ENCODE data around the gene KLHL33.
"Not testable (repeated sequence)": the region's sequence is repeated elsewhere in the genome, so short reads cannot be mapped to it uniquely, and the experiment has no call there.

The KLHL33 gene

DNA sequence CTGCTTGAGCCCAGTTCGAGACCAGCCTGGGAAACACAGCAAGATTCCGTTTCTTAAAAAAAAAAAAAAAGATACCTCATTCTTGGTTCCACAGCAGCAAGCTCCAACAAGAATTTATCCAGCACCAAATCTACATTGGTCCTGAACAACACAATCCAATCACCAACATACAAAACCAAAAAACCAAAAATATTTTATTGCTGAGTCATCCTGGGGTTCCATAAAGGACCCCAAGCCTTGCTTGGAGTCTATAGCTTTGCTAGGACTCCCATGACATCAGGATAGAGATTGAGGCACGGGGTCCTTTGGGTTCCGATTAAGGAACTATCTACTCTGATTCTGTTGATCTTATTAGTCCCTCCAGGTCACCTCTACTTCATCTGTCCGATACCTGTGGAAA lies 10.9 kb upstream of the KLHL33 start:
- DNase-seq (ENCODE audit: low spot score), result no peak

DNA sequence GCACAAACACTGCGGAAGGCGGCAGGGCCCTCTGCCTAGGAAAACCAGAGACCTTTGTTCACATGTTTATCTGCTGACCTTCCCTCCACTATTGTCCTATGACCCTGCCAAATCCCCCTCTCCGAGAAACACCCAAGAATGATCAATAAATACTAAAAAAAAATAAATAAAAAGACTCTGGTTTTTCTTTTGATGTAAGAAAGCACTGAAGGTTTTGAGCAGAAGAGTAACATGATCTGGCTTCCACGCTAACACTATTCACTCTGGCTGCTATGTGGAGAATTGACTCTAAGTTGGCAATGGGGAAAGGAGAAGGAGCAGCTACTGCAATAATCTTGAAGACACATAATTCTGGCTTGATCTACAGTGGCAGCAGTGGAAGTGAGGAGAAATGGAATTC lies 7.7 kb upstream of the KLHL33 start:
- not testable (repeated sequence) for DNase-seq (ENCODE audit: low spot score)

DNA sequence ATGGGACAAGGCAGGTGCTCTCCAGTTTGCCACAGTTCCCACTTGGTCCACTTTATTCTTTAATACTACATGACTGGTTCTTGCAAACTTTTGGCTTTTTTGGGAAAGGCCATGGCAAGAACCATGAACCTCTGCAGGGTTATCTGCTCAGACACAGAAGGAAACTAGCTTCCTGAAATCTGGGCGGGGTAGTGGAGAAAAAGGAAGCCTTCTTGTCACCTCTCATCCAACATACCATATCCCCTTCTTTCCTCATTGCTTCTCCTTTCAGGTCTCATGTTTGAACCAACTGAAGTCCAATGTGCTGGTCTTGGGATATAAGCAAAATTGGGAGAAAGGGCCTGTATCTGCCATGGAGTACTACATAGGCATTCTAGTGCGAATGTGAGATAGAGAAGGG lies 5.5 kb upstream of the KLHL33 start:
- DNase-seq (ENCODE audit: low spot score), result no peak

DNA sequence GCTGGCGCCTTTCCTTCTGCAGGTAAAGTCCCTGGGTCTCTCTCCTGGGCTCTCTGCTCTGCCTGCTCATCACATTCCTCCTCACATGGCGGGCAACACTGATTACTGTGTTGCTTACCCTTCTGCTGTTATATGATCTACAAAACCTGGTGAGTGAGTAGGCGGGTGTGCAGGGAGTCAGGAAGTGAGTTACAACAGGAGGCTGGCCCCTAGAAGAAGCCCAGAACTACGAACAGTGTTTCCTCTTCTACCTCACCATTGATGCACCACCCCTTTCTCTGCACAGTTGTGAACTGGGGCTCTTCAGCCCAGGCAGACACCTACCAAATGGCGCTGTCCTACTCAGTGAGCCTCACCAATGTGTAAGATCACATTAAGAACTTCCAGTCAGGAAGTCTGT lies 4.9 kb upstream of the KLHL33 start:
- no peak for DNase-seq (ENCODE audit: low spot score)

DNA sequence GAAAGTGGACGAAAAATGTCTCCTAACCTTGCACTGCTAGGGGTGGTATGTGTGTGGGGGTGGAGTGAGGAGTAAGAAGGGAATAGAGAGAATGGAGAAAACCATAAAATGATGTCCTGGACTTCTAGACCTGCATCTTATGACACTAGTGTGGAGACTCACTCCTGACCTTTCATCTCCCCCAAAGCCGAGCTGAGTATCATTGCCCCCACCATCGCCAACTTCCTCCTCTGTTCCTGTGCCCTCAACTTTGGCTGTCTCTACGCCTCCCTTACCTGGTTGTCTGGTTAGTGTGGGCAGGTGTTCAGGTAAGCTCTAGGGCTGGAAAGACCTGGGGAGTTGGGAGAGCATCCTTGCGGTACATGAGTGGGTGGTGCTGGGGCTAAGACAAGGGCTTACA lies 4.5 kb upstream of the KLHL33 start:
- DNase-seq (ENCODE audit: low spot score), result no peak

DNA sequence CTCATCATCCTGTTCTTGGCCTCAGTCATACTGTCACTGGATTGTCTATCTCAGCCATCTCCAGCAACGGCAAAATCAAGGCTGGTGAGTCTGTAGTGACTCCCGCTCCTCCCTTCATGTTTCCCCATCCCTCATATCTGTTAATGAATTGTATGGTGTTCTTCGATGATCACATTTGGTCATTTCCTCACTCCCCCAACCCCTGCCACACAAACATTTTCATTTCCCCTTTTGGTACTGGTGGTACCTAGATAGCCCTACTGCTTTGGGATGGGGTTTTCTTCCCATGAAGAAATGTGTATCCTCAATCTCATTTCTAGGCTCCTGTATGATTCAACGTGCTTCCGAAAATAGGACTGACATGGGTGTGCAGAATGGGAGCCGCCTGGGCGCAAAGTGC lies 2.7 kb upstream of the KLHL33 start:
- DNase-seq (ENCODE audit: low spot score), result no peak

DNA sequence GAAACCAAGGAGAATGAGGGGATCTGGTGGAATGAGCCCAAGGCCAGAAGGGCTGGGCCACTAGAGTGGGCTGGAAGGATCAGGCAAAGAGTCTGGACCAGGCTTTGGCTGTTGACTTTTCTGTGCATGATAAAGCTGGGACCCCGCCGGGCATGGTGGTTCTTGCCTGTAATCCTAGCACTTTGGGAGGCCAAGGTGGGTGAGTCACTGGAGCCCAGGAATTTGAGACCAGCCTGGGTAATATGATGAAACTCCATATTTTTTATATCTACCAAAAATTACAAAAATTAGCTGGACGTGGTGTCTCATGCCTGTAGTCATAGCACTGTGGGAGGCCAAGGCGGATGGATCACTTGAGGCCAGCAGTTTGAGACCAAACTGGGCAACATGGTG lies 393 bp upstream of the KLHL33 start:
- DNase-seq (ENCODE audit: low spot score), result no peak

DNA sequence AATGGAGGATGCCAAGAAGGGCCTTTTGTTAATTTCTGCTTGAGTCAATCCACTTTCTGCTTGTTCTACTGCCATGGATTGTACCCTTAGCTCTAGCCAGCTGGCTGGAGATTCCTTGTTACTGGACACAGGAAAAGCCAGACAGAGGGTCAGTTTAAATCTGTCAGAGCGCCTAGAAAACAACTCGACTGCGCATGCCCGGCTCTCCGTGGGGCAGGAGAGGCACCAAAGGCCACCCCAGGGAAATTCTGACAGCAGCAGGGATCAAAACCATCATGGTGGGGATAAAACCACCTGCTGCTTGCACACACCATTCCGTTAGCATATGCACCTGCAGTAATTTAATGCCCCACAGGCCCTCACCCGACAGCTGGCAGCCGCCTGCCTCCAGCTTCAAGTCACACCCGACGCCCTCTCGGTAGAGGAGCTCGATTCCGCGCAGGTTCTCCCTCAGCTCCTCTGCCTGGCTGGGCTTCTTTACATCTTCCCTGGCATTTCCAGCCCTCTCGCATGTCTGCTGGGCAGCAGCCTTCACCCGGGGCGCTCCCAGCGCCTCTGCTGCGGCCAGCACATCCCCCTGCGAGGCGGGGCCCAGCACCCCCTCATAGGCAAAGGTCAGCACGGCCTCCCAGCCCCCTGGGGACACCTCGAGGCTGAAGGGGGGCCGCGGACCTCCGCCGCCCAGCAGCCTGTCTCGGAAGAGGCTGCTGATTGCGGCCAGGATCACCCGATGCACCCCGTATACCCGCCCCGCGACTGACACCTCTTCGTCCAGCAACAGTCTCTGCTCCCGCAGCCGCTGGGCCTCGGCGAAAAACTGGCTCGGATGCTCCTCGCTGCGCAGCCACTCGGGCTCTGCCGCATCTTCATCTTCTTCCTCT lies 1.0 kb downstream of the KLHL33 start:
- DNase-seq (ENCODE audit: low spot score), result no peak

DNA sequence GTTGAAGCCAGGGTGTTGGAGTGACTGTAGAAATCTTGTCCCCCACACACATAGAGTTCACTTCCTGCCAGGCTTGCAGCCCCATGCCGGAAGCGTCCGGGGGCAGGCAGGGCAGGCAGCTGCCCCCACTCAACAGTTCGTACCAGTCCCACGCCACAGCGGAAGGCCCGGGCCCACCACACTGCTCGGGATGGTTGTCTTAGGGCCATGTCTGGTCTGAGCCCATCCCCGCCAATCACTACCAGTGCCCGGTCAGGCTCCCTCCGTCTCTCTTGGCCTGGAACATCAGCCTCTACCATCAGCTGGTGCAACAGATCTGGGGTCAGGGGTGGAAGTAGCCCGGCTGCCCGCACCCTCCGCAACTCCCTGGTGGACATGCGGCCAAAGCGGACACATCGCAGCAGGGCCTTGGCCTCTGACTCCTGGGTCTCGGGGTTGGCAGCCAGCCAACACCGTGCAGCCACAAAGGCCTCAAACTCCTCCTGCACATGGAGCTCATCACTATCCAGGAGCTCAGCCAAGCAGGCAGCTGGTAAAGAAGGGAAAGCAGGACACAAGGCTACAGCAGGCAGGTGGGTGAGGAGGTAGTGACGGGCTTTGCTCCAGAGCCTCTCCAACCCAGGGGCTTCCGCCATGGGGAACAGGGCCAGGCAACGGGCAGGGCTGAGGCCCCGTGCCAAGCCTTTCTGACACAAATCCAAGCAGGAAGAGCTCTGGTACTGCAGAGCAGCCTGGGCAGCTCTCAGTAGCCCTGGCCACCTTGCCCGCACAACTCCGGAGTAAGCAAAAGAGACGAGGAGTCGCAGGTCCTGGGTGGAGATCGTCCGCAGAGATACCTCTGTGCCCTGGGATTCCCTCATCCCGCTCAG lies 5.9 kb downstream of the KLHL33 start:
- DNase-seq (ENCODE audit: low spot score), result no peak

DNA sequence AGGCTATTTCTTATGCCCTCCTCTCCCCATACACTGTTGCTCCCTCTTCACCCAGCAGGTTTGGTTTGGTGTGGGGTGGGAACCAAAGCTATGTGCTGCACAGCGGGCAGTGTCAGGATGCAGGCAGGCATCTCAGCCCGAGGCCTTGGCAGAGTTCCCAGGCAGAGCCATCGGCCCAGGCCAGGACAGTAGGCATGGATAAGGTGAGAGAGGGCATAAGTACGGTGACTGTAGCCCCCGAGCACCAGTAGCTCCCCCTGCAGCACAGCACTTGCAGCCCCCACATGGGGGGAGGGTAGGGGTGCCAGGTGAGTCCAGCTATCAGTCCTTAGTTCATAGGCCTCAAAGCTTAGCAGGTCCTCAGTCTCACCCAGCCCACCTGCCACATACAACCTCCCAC lies 7.2 kb downstream of the KLHL33 start:
- no peak for DNase-seq (ENCODE audit: low spot score)

DNA sequence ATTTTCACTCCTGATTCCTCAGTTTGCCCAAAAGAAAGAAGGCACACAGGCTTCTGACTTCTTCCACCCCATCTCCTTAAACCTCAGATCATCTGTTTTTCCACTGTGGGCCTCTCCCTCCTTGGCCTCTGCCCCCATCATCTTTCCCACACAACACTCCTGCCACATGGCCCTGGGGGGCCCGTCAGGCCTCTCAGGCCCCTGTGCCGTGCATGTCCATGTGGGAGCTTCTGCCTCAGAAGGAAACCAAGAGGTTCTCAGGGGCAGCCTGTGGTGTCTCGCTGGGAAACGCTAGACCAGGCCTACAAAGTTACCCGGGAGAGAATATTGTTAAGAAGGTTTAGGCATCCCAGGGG lies 8.0 kb downstream of the KLHL33 start:
- no peak for DNase-seq (ENCODE audit: low spot score)

DNA sequence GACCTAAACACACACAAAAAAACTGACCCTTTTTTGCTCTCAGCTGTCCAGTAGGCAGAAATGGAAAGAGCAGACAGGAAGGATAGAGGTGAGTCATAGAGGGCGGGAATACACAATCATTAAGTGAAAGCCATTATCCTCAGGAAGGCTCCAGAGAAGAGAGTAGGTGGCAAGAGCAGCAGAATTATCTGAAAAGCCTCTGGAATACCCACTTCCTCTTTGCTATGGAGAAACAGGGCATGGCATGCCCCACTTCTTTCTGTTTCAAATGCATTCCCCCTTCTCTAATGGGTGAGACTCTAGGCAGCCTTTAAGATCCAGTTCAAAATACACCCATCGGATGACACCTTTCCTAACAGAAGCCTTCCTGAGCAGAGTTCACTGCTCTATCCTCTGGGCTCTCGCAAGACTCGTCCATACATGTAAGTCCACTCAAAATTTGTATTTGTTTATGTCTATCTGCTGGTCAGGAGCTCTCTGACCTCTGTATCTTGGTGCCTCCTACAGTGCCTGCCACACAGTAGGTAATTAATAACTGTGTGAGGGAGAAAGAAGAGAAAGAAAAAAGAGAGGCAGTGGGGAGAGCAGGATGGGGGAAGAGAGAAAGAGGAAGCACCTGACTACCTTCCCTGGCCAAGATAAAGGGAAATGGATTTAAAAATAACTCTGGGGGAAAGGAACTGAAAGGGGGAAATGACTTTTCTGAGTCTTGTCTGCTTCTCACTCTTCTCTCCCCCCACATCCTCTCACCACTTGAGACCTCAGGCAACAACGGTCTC lies 8.5 kb downstream of the KLHL33 start:
- peak; percentile 47 for DNase-seq (ENCODE audit: low spot score)

DNA sequence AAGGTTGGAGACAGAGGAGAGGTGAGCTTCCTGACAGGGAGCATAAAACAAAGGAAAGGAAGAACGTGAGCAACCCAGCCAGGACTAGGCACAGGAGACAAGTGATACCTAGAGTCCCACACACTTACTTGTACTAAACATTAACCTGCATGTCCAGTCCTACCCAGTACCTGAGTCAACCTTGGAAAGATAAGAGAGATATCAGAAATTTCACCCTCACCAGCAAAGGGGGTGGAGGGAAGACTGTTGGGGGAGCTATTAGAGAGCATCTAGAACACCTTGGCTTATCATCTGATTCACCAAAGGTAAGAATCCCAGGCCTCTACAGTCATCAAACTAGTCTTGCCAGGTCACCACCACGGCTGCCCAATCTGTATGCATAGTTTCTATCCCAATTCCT lies 11.1 kb downstream of the KLHL33 start:
- no peak for DNase-seq (ENCODE audit: low spot score)

DNA sequence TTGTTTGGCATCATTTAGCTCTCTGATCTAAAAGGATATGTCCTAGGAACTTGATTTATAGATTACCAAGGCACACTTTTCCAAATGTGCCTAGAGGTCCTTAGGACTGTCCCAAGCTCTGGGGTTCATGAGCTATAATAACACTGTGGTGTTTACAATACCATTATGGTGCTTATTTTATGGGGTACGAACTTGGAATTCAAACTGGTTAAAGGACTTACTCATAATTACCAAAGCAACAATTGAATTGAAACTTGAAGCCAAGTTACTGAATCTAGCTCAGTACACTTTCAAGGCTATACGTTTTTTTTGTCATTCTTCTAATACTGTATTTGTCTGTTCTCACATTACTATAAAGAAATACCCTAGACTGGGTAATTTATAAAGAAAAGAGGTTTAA lies 13.1 kb downstream of the KLHL33 start:
- DNase-seq (ENCODE audit: low spot score), result no peak

DNA sequence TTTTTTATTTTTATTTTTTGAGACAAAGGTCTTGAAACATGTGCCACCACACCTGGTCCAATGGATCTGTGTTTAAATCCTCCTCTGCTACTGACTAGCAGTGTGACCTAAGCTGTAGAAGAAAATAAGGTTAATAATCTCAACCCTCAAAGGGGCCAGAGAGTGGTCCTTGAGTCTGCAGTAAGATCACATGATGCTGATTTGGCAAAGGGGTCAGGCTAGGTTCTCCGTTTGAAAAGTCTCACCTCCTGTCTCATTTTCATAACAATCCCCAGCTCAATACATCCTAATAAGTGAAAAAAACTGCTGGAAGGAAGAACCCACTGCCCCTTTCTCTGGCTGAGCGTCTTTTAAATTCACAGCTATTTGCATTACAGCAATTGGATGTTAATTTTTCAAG lies 14.7 kb downstream of the KLHL33 start:
- no peak for DNase-seq (ENCODE audit: low spot score)

DNA sequence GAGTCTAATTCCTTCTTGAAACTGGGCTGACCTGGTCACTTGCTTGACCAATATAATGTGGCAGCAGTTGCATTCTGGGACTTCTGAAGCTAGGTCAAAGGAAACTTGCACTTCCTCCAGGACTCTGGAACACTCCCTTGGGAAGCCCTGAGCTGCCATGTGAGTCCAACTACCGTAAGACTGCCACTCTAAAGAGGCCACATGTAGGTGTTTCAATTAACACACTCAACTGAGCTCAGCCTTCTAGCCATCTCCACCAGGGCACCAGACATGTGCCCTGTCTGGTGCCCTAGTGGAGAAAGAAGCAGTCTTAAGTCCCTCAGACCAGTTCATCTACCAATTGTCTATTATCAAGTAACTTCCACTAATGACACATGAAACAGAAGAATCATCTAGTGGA lies 16.5 kb downstream of the KLHL33 start:
- peak; percentile 16 for DNase-seq (ENCODE audit: low spot score)

DNA sequence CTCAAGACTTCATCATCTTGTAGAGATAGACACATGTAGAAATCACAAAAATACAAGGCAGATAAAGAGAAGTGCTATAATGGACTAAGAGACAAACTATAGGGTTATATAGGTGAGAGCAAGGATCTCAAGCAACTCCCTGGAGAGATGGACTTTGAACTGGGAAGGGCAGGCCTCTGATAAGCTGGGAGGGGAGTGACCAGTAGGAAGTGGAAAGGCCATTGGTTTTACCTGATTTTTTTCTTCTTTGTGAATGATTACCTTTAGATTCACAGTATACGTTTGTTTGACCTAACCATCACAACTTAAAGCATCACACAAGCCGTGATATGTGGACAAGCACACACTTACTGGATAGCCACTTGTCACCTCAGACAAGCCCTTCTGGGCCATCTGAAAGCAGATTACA lies 17.5 kb downstream of the KLHL33 start:
- DNase-seq (ENCODE audit: low spot score), result no peak

DNA sequence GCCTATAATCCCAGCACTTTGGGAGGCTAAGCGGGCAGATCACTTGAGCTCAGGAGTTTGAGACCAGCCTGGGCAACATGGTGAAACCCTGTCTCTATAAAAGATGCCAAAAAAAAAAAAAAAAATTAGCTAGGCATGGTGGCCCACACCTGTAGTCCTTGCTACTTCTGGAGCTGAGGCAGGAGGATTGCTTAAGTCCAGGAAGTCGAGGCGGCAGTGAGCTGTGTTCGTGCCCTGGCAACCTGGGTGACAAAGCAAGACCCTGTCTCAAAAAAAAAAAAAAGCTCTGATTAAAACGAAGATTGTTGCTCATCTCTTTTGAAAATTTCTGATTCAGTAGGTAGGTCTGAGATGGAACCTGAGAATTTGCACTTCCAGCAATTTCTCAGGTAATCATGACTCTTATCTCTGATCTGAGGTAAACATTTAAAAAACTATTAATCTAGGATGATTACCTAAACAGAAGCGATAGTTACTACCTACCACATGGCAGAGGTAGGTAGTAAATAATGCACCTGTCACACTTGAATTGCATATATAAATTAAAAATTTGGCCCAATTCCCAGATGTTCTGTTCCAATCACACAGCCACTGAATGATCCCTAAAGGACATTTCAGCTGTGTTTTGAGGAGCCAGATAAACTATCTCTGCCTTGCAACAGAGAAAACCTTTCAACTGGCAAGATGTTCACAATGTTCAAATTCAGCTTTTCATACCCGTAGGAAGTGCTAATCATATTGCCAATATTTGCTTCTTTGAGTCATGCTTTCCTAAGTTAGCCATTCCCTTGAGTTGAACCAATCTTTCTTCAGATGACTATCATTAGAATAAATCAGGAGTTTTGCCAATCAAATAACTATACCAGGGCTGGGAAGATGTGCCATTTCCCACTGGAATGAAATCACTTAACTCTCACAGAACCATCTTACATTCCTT lies 18.4 kb downstream of the KLHL33 start:
- DNase-seq (ENCODE audit: low spot score), result no peak

DNA sequence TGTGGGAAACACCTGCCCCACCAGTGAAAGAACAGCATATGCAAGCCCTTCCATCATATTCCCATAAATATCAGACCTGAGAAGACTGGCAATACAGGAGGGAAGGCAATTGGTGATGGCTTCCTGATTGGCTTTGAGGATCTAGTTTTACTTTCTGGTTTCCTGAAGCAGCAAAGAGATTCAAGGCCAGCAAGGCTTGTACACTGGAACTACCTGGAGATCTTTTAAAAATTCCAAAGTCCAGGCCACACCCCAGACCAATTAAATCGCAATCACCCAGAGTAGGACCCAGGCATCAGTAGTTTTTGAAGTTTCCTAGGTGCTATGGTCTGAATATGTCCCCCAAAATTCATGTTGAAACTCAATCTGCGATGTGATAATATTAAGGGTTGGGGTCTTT lies 19.7 kb downstream of the KLHL33 start:
- DNase-seq (ENCODE audit: low spot score), result no peak

DNA sequence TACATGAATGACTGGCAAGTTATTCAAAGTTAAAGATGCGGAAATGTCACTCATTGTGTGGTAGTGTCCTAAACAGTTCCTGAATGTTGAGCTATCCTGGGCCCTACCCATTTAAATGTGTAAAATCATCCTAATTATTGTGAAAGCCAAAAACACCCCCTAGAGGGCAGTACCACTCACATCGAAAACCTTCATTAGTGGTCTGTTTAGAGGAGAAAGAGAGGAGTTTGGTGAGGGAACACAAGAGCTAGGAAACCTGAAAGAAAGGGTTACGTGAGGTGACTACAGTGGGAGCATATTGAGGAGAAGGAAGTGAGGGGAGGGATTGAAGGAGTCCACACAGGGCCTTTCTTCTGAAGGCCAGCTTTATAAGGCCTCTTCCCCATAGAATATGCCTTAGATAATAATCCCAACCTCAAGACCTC lies 20.2 kb downstream of the KLHL33 start:
- DNase-seq (ENCODE audit: low spot score), result peak; percentile 89

DNA sequence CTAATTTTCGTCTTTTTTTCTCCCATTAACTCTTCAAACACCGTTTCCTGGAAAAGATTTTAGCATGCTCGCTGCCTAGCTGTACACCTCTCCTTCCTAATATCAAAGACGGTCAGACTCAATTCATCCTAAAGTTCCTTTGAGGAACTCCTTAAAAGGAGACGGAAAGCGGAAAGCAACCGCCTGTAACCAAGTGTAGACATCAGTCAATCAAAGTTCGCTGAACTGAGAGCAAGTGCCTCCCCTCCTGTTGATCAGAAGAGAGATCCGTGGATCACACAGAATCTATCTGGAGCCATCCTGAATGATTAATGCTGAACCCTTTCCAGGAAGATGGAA lies 22.3 kb downstream of the KLHL33 start:
- peak; percentile 44 for DNase-seq (ENCODE audit: low spot score)

Data from NAMALWA (cell line).